GM12878 (cell line): Measurements from ENCODE around the gene TM4SF1. TPM values are rescaled to one million over a fixed set of nuclear protein-coding genes. Genes with fewer than 3 reads are reported as not detected.

Source experiments
- BCLAF1 ChIP-seq: fragments of 450-650 bp; IDR thresholded peaks from 2 replicates; pipeline ENCODE4 v1.6.1; 2017; ENCODE audit warnings: antibody characterized with exemption, mild to moderate bottlenecking, moderate library complexity
- BHLHE40 ChIP-seq, 2 experiments: fragments of 450-650 bp in 1 of 2; IDR thresholded peaks; 2 replicates each; pipeline ENCODE4 v1.6.1; 2011 to 2017; ENCODE audit warnings: low read depth in 2 of 2, borderline replicate concordance in 1 of 2, improper control_type of control experiment in 1 of 2, low read length in 1 of 2, mild to moderate bottlenecking in 1 of 2
- BMI1 ChIP-seq: fragments of 450-650 bp; IDR thresholded peaks from 2 replicates; pipeline ENCODE4 v1.6.1; 2016; ENCODE audit warnings: mild to moderate bottlenecking, moderate library complexity, borderline replicate concordance
- CEBPB ChIP-seq, 2 experiments: fragments of 150-350 bp in 1 of 2; IDR thresholded peaks; 2 replicates each; pipeline ENCODE4 v1.6.1; 2012 to 2014; ENCODE audit warnings: low read depth in 2 of 2, low read length in 2 of 2, borderline replicate concordance in 1 of 2, inconsistent platforms in 1 of 2
- CREM ChIP-seq: IDR thresholded peaks from 2 replicates; pipeline ENCODE4 v1.6.1; 2014; ENCODE audit warnings: antibody characterized with exemption, low read depth
- EED ChIP-seq: sonication (generic); IDR thresholded peaks from 2 replicates; pipeline ENCODE4 v1.6.1; 2016; ENCODE audit warnings: antibody characterized with exemption, low read depth
- HDAC2 ChIP-seq: fragments of 200-600 bp; sonication (generic); IDR thresholded peaks from 2 replicates; pipeline ENCODE4 v1.6.1; 2017
- JUND ChIP-seq: IDR thresholded peaks from 2 replicates; pipeline ENCODE4 v1.6.1; 2012; ENCODE audit warnings: low read depth, mild to moderate bottlenecking, low read length, improper control_type of control experiment, moderate library complexity
- NR2F1 ChIP-seq: fragments of 450-650 bp; conservative IDR thresholded peaks from 2 replicates; pipeline ENCODE4 v1.6.1; 2017; ENCODE audit warnings: mild to moderate bottlenecking
- POLR2AphosphoS2 ChIP-seq: IDR thresholded peaks from 2 replicates; pipeline ENCODE4 v1.6.1; 2011; ENCODE audit warnings: low read depth, mild to moderate bottlenecking, low read length, improper control_type of control experiment, moderate library complexity
- PRDM15 ChIP-seq: fragments of 450-650 bp; formaldehyde crosslinking; IDR thresholded peaks from 2 replicates; pipeline ENCODE4 v1.4.0; 2020; ENCODE audit warnings: mild to moderate bottlenecking, moderate library complexity
- RBBP5 ChIP-seq: fragments of 200-600 bp; sonication (generic); conservative IDR thresholded peaks from 2 replicates; pipeline ENCODE4 v1.6.1; 2016
- SIN3A ChIP-seq: IDR thresholded peaks from 2 replicates; pipeline ENCODE4 v1.6.1; 2012; ENCODE audit warnings: low read depth, low read length, improper control_type of control experiment
- SMAD1 ChIP-seq: fragments of 450-650 bp; IDR thresholded peaks from 2 replicates; pipeline ENCODE4 v1.6.1; 2018; ENCODE audit warnings: mild to moderate bottlenecking, low read depth; ENCODE audit not compliant: partially characterized antibody
- SRF ChIP-seq, 2 experiments: IDR thresholded peaks; 2 replicates each; pipeline ENCODE4 v1.6.1; 2011; ENCODE audit warnings: low read depth in 2 of 2, low read length in 2 of 2, mild to moderate bottlenecking in 1 of 2, moderate library complexity in 1 of 2
- SUPT20H ChIP-seq: IDR thresholded peaks from 2 replicates; pipeline ENCODE4 v1.6.1; 2011; ENCODE audit warnings: low read depth, mild to moderate bottlenecking, low read length, moderate library complexity, borderline replicate concordance; ENCODE audit not compliant: control insufficient read depth
- ZBTB11 ChIP-seq: fragments of 450-650 bp; formaldehyde crosslinking; IDR thresholded peaks from 2 replicates; pipeline ENCODE4 v1.5.0; 2022; ENCODE audit warnings: mild to moderate bottlenecking, missing genetic modification characterization
- ZNF24 ChIP-seq: fragments of 450-650 bp; IDR thresholded peaks from 2 replicates; pipeline ENCODE4 v1.6.1; 2017; ENCODE audit warnings: antibody characterized with exemption, mild to moderate bottlenecking
- polyA plus RNA-seq, 11 experiments: library from polyadenylated mRNA; depleted of rRNA in 4 of 11; unstranded in 6 of 11; stranded (reverse) in 5 of 11; fragments of >200 nt; fragmentation: Nextera tagmentation in 4 of 11; fragmentation: Illumina TruSeq in 1 of 11; extraction: Ambion mirVana in 4 of 11; extraction: Trizol in 1 of 11; gene quantifications; 1 replicate in 1 of 11; 2 replicates in 10 of 11; pipeline versions ENCODE4 v1.2.1 to v1.2.3, GENCODE V29; 2011 to 2016; ENCODE audit warnings: inconsistent platforms in 2 of 11, missing spikeins in 2 of 11, low read depth in 1 of 11
- total RNA-seq, 4 experiments: library from RNA; depleted of rRNA in 3 of 4; stranded (reverse); fragments of >200 nt in 3 of 4; fragmentation: Illumina TruSeq in 1 of 4; extraction: Trizol in 1 of 4; gene quantifications; 2 replicates each; pipeline versions ENCODE4 v1.2.1 to v1.2.3, GENCODE V29; 2013 to 2021
- TF ChIP-seq, protein P1 (sequence below): fragments of 450-650 bp; conservative IDR thresholded peaks from 2 replicates; pipeline ENCODE4 v1.6.1; 2017; ENCODE audit warnings: mild to moderate bottlenecking, moderate library complexity

TM4SF1 gene
- total and polyA plus RNA-seq, 10 of the 15 experiments (the other 5 are each of a cell fraction or from before 2014, with no cell fraction given), result 0.05 to 1.2 TPM; not detected in 8

- TF ChIP-seq BCLAF1 (no peak), ZNF24 (peak; percentile 61; the same call in 1 of the 2 replicates), CREM (no peak), SMAD1 (no peak), EED (no peak), JUND (peak; percentile 71), SIN3A (no peak), RBBP5 (no peak), ZBTB11 (no peak), SUPT20H (no peak), BHLHE40 (IDR thresholded peaks at IDR 0.05; ENCODE audit: borderline replicate concordance in 1 of 2, low read depth in 2 of 2, low read length in 1 of 2) (no peak), CEBPB (IDR thresholded peaks at IDR 0.05; ENCODE audit: borderline replicate concordance in 1 of 2, low read depth in 2 of 2, low read length in 2 of 2) (no peak), SRF (IDR thresholded peaks at IDR 0.05; ENCODE audit: low read depth in 2 of 2, low read length in 2 of 2) (no peak), HDAC2 (no peak), NR2F1 (peak; percentile 87), PRDM15 (CRISPR knock-in tag) (no peak), BMI1 (peak; percentile 62; the same call in 1 of the 2 replicates), POLR2AphosphoS2 (no peak)
- TF ChIP-seq, protein P1, sequence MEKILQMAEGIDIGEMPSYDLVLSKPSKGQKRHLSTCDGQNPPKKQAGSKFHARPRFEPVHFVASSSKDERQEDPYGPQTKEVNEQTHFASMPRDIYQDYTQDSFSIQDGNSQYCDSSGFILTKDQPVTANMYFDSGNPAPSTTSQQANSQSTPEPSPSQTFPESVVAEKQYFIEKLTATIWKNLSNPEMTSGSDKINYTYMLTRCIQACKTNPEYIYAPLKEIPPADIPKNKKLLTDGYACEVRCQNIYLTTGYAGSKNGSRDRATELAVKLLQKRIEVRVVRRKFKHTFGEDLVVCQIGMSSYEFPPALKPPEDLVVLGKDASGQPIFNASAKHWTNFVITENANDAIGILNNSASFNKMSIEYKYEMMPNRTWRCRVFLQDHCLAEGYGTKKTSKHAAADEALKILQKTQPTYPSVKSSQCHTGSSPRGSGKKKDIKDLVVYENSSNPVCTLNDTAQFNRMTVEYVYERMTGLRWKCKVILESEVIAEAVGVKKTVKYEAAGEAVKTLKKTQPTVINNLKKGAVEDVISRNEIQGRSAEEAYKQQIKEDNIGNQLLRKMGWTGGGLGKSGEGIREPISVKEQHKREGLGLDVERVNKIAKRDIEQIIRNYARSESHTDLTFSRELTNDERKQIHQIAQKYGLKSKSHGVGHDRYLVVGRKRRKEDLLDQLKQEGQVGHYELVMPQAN, result no peak
Observed at GRCh38 chr3:149417174-149417573, 39.7 kb upstream of the TM4SF1 start (continued).
